H9 (cell line): ENCODE data around the gene CCDC154. TPM values are rescaled to one million over a fixed set of nuclear protein-coding genes. Genes with fewer than 3 reads are reported as not detected.

Experiments used
- DNase-seq: peaks from one replicate; pipeline ENCODE4 v3.0.0-alpha.2; 2017
- H2AFZ ChIP-seq: one replicate; pipeline ENCODE4 v1.6.1; 2013; ENCODE audit warnings: mild to moderate bottlenecking, low read length, control low read depth, moderate library complexity
- H2AK5ac ChIP-seq: 2 replicates; pipeline ENCODE4 v1.6.1; 2013; ENCODE audit warnings: low read length, control low read depth, mixed read lengths; ENCODE audit not compliant: insufficient read length
- H2BK120ac ChIP-seq: one replicate; pipeline ENCODE4 v1.6.1; 2013; ENCODE audit warnings: low read depth, mild to moderate bottlenecking, low read length, control low read depth, inconsistent platforms; ENCODE audit not compliant: poor library complexity, severe bottlenecking
- H2BK12ac ChIP-seq: 2 replicates; pipeline ENCODE4 v1.6.1; 2013; ENCODE audit warnings: low read length, control low read depth, mixed read lengths, low read depth; ENCODE audit not compliant: insufficient read length
- H2BK15ac ChIP-seq: 2 replicates; pipeline ENCODE4 v1.6.1; 2013; ENCODE audit warnings: low read depth, low read length, control low read depth
- H2BK20ac ChIP-seq: one replicate; pipeline ENCODE4 v1.6.1; 2013; ENCODE audit warnings: low read depth, mild to moderate bottlenecking, low read length, control low read depth, inconsistent platforms; ENCODE audit not compliant: poor library complexity, severe bottlenecking
- H2BK5ac ChIP-seq: 2 replicates; pipeline ENCODE4 v1.6.1; 2013; ENCODE audit warnings: low read length, control low read depth, mixed read lengths; ENCODE audit not compliant: insufficient read length
- H3K14ac ChIP-seq: 2 replicates; pipeline ENCODE4 v1.6.1; 2013; ENCODE audit warnings: low read length, control low read depth; ENCODE audit not compliant: insufficient read depth
- H3K18ac ChIP-seq: 2 replicates; pipeline ENCODE4 v1.6.1; 2013; ENCODE audit warnings: low read depth, mild to moderate bottlenecking, mixed read lengths, low read length, control low read depth; ENCODE audit not compliant: insufficient read length
- H3K23ac ChIP-seq: 2 replicates; pipeline ENCODE4 v1.6.1; 2013; ENCODE audit warnings: low read length, control low read depth, mixed read lengths, low read depth; ENCODE audit not compliant: insufficient read length
- H3K23me2 ChIP-seq: 2 replicates; pipeline ENCODE4 v1.6.1; 2013; ENCODE audit warnings: low read depth, mild to moderate bottlenecking, mixed read lengths, low read length, control low read depth; ENCODE audit not compliant: insufficient read length, poor library complexity, severe bottlenecking
- H3K27ac ChIP-seq: 2 replicates; pipeline ENCODE4 v1.5.1; 2013; ENCODE audit warnings: low read length, control low read depth, mixed read lengths, low read depth; ENCODE audit not compliant: insufficient read length
- H3K27me3 ChIP-seq: 2 replicates; pipeline ENCODE4 v1.6.1; 2013; ENCODE audit warnings: low read length, control low read depth, inconsistent platforms; ENCODE audit not compliant: insufficient read depth
- H3K4ac ChIP-seq: 2 replicates; pipeline ENCODE4 v1.6.1; 2013; ENCODE audit warnings: low read depth, mild to moderate bottlenecking, control low read depth, inconsistent platforms, low read length, moderate library complexity
- H3K4me1 ChIP-seq: 2 replicates; pipeline ENCODE4 v1.6.1; 2013; ENCODE audit warnings: low read length, control low read depth, inconsistent platforms; ENCODE audit not compliant: insufficient read depth
- H3K4me2 ChIP-seq: 2 replicates; pipeline ENCODE4 v1.6.1; 2013; ENCODE audit warnings: low read length, control low read depth, mixed read lengths; ENCODE audit not compliant: insufficient read length, insufficient read depth
- H3K56ac ChIP-seq: 2 replicates; pipeline ENCODE4 v1.6.1; 2013; ENCODE audit warnings: low read depth, mild to moderate bottlenecking, mixed read lengths, low read length, control low read depth; ENCODE audit not compliant: insufficient read length
- H3K79me1 ChIP-seq: 2 replicates; pipeline ENCODE4 v1.6.1; 2013; ENCODE audit warnings: low read depth, mild to moderate bottlenecking, moderate library complexity, low read length, control low read depth, inconsistent platforms; ENCODE audit not compliant: insufficient read depth, poor library complexity, severe bottlenecking
- H3K79me2 ChIP-seq: 2 replicates; pipeline ENCODE4 v1.6.1; 2013; ENCODE audit warnings: low read length, control low read depth, inconsistent platforms; ENCODE audit not compliant: insufficient read depth
- H3K9ac ChIP-seq: 2 replicates; pipeline ENCODE4 v1.6.1; 2013; ENCODE audit warnings: low read length, control low read depth, mixed read lengths; ENCODE audit not compliant: insufficient read length; ENCODE audit errors: extremely low read depth
- H3K9me3 ChIP-seq: one replicate; pipeline ENCODE4 v1.6.1; 2013; ENCODE audit warnings: low read depth, low read length, inconsistent platforms; ENCODE audit not compliant: control insufficient read depth
- H3T11ph ChIP-seq: one replicate; pipeline ENCODE4 v1.6.1; 2013; ENCODE audit warnings: mild to moderate bottlenecking, low read length, control low read depth, inconsistent platforms
- H4K20me1 ChIP-seq: one replicate; pipeline ENCODE4 v1.6.1; 2013; ENCODE audit not compliant: control insufficient read depth, insufficient read length, insufficient read depth
- H4K5ac ChIP-seq: 2 replicates; pipeline ENCODE4 v1.6.1; 2013; ENCODE audit warnings: low read depth, mild to moderate bottlenecking, mixed read lengths, low read length, control low read depth; ENCODE audit not compliant: insufficient read length
- H4K8ac ChIP-seq: replicated peaks from 2 replicates; pipeline ENCODE4 v1.6.1; 2013; ENCODE audit warnings: low read length, control low read depth, mixed read lengths, low read depth; ENCODE audit not compliant: insufficient read length
- H4K91ac ChIP-seq: 2 replicates; pipeline ENCODE4 v1.6.1; 2013; ENCODE audit warnings: low read depth, mild to moderate bottlenecking, moderate library complexity, mixed read lengths, low read length, control low read depth; ENCODE audit not compliant: insufficient read length
- H3K27ac Mint-ChIP-seq, 3 experiments: 2 replicates in 2 of 3; 3 replicates in 1 of 3; pipeline ENCODE4 v1.8.0; 2020 to 2021; ENCODE audit warnings: mixed read lengths in 3 of 3, mild to moderate bottlenecking in 1 of 3, moderate library complexity in 1 of 3
- H3K27me3 Mint-ChIP-seq: 2 replicates; pipeline ENCODE4 v1.8.0; 2021; ENCODE audit warnings: low read depth, mild to moderate bottlenecking, moderate library complexity, mixed read lengths
- H3K36me3 Mint-ChIP-seq, 3 experiments: 2 replicates in 2 of 3; 3 replicates in 1 of 3; pipeline ENCODE4 v1.8.0; 2020 to 2021; ENCODE audit warnings: low read depth in 3 of 3, mixed read lengths in 3 of 3; ENCODE audit not compliant: insufficient read depth in 1 of 3
- H3K4me1 Mint-ChIP-seq, 2 experiments: 2 replicates each; pipeline ENCODE4 v1.8.0; 2020; ENCODE audit warnings: mixed read lengths in 2 of 2
- H3K4me3 Mint-ChIP-seq, 2 experiments: 2 replicates in 1 of 2; 3 replicates in 1 of 2; pipeline ENCODE4 v1.8.0; 2020 to 2021; ENCODE audit warnings: mild to moderate bottlenecking in 2 of 2, mixed read lengths in 2 of 2, moderate library complexity in 1 of 2
- H3K9me3 Mint-ChIP-seq, 2 experiments: 2 replicates in 1 of 2; 3 replicates in 1 of 2; pipeline ENCODE4 v1.8.0; 2020; ENCODE audit warnings: mild to moderate bottlenecking in 2 of 2, mixed read lengths in 2 of 2, moderate library complexity in 1 of 2
- WGBS: extraction: QIAGEN DNeasy Blood & Tissue Kit; methylation state at CpG from one replicate; pipeline ENCODE4 v1.1.7; 2013; ENCODE audit warnings: missing lambda C conversion rate, low lambda C conversion rate, mixed read lengths; ENCODE audit not compliant: insufficient read length; ENCODE audit errors: extremely low coverage; 5-methylcytosine and 5-hydroxymethylcytosine counted together
- total RNA-seq: library from RNA; stranded (reverse); gene quantifications from 2 replicates; pipeline ENCODE4 v1.2.1, GENCODE V29; 2021
- TF ChIP-seq, protein P1 (sequence below): fragments of 200-600 bp; sonication (generic); conservative IDR thresholded peaks from 3 replicates; pipeline ENCODE4 v1.8.0; 2021; ENCODE audit warnings: antibody characterized with exemption, mild to moderate bottlenecking

CCDC154 gene
- total RNA-seq, 1 experiment from 2014 or later, result 1.3 TPM

DNA sequence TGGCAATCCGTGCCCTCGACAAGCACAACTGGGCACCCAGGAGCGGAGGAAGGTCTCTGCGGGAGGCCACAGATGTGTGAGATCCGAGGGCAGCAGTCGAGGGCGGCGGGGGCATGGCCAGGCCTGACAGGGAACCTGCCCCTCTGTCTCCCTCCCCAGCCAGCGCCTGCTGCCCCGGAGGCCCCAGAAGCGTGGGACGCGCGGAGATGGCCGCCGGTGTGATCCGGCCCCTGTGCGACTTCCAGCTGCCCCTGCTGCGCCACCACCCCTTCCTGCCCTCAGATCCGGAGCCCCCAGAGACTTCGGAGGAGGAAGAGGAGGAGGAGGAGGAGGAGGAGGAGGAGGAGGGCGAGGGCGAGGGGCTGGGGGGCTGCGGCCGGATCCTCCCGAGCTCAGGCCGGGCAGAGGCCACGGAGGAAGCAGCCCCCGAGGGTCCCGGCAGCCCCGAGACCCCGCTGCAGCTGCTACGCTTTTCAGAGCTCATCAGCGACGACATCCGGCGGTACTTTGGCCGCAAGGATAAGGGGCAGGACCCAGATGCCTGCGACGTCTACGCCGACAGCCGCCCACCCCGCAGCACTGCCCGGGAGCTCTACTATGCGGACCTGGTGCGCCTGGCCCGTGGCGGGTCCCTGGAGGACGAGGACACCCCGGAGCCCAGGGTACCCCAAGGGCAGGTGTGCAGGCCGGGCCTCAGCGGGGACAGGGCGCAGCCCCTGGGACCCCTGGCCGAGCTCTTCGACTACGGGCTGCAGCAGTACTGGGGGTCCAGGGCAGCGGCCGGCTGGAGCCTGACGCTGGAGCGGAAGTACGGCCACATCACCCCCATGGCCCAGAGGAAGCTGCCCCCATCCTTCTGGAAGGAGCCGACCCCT is 11.7 kb downstream of the CCDC154 start:
- DNase-seq, result no peak
- H3K56ac ChIP-seq, result no peak overlapping the region
- Mint-ChIP-seq H3K27ac (no peak overlapping the region; a peak in 1 of 7 replicates), H3K4me1 (no peaks in the 10 kb centered on the region; a peak in 1 of 4 replicates), H3K4me3 (no peak overlapping the region), H3K9me3 (no peaks in the 10 kb centered on the region), H3K36me3 (no peaks in the 10 kb centered on the region), H3K27me3 (no peaks in the 10 kb centered on the region; the same call in 1 of the 2 replicates)
- no peaks in the 10 kb centered on the region for H3K27me3 ChIP-seq
- no peak overlapping the region for H2AK5ac ChIP-seq
- H4K5ac ChIP-seq, result no peak overlapping the region
- no peak overlapping the region for H2BK12ac ChIP-seq
- H3K9ac ChIP-seq, result no peak overlapping the region
- no peaks in the 10 kb centered on the region for H3K9me3 ChIP-seq
- no peaks in the 10 kb centered on the region for H3K23me2 ChIP-seq
- no peak overlapping the region for H3T11ph ChIP-seq
- H4K8ac ChIP-seq, result no peak overlapping the region
- no CpG with 5 or more reads among the region's 63 CpGs for WGBS
- H3K79me2 ChIP-seq, result no peaks in the 10 kb centered on the region
- H3K4me2 ChIP-seq, result no peak overlapping the region
- no peak overlapping the region for H3K23ac ChIP-seq
- no peak overlapping the region for H3K4ac ChIP-seq
- TF ChIP-seq, protein P1, sequence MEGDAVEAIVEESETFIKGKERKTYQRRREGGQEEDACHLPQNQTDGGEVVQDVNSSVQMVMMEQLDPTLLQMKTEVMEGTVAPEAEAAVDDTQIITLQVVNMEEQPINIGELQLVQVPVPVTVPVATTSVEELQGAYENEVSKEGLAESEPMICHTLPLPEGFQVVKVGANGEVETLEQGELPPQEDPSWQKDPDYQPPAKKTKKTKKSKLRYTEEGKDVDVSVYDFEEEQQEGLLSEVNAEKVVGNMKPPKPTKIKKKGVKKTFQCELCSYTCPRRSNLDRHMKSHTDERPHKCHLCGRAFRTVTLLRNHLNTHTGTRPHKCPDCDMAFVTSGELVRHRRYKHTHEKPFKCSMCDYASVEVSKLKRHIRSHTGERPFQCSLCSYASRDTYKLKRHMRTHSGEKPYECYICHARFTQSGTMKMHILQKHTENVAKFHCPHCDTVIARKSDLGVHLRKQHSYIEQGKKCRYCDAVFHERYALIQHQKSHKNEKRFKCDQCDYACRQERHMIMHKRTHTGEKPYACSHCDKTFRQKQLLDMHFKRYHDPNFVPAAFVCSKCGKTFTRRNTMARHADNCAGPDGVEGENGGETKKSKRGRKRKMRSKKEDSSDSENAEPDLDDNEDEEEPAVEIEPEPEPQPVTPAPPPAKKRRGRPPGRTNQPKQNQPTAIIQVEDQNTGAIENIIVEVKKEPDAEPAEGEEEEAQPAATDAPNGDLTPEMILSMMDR, result no peak
- H2AFZ ChIP-seq, result no peak overlapping the region
- no peak overlapping the region; the same call in 1 of the 2 replicates for H2BK15ac ChIP-seq
- no peak overlapping the region for H2BK120ac ChIP-seq
- H3K27ac ChIP-seq, result no peak overlapping the region
- H3K79me1 ChIP-seq, result no peaks in the 10 kb centered on the region
- no peak overlapping the region for H3K18ac ChIP-seq
- H3K14ac ChIP-seq, result no peak overlapping the region; the same call in 1 of the 2 replicates
- no peaks in the 10 kb centered on the region for H3K4me1 ChIP-seq
- no peak overlapping the region for H4K91ac ChIP-seq
- H2BK20ac ChIP-seq, result no peak overlapping the region
- H4K20me1 ChIP-seq, result no peaks in the 10 kb centered on the region
- no peak overlapping the region for H2BK5ac ChIP-seq
